HG03520 (cell line): Measurements from ENCODE around the gene HOXB8.

Source experiments
- ATAC-seq: cut with Tn5 transposase; IDR thresholded peaks from one replicate; pipeline ENCODE4 v1.9.1; 2021; ENCODE audit warnings: mild to moderate bottlenecking, moderate library complexity; ENCODE audit not compliant: unreplicated experiment

HOXB8 gene

DNA sequence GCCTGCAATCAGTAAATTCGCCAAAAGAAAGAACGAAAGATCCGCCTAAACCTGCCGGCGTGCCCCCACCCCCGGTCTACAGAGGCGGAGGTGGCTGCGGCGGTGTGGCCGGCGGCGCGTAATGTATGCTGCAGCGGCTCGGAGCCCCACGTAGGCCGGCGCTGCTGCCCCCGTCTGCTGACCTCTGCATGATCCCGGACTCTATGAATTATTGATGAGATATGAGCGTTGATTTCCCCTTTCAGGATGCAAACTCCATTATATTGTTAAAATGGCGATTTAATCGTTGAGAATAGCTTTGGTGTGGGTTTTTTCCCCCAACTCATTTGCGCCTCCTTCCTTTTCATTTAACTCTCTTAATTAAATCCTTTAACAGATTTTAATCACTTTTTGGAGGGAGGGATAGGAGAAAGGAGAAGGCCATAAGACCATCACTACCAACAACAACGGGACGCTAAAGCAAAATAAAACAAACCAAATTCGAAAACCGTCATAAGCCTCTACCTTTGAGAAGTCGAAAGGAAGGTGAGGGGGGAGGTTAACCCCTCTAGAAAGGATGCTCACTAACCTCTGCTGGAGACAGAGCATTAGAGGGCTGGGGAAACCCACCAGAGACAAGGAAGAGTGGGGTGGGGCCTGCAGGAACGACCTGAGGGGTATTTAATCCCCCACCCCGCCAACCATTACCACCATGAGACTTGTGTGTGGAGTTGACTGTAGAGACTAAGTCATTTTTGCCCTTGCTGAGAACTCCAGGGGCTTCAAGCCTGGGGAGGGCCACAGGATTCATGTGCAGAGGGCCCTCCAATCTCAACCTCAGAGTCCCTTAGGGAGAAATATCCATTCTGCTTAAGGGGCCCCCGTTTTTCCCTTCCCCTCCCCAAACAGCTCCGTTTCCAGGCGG is 28.5 kb downstream of the HOXB8 start:
- ATAC-seq, result no peak

DNA sequence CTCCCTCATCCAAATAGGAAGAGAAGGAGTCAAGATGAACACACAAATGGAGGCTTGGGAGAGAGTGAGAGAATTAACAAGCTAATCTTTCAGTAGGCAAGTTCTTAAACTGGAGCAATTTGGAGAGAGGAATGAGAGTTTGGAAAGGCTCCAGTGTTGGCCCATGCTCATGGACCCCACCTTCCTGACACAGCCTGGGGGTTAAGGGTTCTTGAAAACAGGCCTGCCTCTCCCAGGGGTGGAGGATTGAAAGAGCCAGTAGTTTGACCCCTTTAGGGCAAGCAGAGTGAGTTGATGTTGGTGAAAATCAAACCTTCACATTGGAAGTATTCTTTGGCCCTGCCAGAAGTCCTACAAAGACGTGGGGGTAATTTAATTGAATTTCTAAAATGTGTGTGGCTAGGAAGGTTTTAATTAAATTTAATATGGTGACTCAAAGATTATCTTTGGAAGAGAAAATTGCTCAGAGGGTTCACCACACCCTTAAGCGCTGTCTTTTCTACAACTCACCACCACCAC is 30.8 kb downstream of the HOXB8 start:
- ATAC-seq, result no peak

GRCh38 chr17:48583708-48584222 is 31.3 kb downstream of the HOXB8 start:
- ATAC-seq, result no peak

GRCh38 chr17:48582750-48583069 is 32.4 kb downstream of the HOXB8 start:
- ATAC-seq, result no peak

DNA sequence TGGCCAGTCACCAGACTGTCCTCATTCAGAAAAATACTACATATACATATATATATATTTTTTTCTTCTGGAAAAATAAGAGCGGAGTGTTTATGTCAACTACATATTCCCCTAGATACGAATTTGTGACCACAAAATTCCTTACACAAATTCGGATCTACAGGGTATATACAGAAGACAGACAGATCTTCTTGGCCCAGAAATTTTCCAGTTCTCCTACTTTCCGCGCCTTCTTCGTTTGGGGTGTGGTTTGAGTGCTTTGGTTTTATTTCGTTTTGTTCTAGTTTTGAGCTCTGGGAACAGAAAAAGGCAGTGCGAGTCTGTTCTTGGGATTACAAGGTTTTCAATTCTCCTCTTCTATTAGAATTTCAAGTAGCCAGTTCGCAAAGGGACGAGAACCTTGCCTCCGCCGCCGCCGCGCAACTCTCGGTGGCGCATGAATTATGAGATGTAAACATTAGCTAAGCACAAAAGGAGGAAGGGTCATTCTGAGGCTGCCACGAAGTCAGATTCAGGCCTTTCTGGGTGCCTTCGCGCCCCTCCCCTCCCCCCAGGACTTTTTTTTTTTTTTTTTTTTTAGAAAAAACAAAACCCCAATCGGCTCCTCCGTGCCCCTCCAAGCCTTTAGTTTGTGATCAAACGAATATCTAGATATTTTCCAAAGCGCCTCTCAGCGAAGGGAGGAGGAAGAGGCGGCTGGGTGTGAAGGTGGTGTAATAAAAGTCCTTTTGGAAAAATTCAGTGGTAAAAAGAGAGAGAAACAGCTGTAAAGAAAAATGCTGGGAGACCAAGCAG is 35.1 kb downstream of the HOXB8 start:
- ATAC-seq, result no peak

GRCh38 chr17:48579471-48579759 is 35.7 kb downstream of the HOXB8 start:
- no peak for ATAC-seq

DNA sequence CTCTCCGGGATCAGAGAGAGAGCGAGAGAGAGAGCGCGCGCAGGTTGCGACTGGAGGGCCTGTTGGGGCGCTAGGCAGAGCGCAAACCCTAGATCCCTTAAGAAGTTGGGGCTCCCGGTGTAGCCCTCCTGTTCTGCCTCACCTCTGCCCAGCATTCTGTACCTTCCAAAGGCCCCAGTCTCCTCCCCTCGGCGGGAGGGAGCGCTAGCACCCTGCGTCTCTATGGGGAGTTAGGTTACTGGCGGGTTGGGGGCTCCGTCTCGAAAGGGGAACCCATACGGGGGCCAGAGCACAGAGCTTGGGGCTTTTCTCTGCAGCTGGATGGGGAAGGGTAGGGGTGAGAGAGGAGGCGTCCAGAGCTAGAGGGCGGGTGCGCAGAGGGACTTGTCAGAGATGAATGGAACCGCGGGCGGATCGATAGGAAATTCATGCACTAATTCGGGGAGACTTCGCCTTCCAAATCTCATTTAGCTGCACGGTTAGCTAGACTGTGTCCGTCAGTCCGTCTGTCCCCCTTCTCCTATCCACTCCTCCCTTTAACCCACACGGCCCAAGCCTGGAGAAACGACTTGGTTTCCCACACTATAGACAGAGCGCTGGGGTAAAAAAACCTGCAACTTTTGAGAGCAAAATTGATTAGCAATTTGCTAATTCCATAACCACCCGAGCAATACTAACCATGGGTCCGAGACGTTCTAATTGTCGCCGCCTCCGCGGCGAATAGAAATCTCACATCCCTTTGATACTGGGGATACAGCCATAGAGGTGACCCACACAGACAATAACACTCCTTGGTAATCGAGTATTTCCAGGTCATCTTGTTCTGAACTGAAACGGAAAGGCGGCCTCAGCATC is 36.2 kb downstream of the HOXB8 start:
- no peak for ATAC-seq

DNA sequence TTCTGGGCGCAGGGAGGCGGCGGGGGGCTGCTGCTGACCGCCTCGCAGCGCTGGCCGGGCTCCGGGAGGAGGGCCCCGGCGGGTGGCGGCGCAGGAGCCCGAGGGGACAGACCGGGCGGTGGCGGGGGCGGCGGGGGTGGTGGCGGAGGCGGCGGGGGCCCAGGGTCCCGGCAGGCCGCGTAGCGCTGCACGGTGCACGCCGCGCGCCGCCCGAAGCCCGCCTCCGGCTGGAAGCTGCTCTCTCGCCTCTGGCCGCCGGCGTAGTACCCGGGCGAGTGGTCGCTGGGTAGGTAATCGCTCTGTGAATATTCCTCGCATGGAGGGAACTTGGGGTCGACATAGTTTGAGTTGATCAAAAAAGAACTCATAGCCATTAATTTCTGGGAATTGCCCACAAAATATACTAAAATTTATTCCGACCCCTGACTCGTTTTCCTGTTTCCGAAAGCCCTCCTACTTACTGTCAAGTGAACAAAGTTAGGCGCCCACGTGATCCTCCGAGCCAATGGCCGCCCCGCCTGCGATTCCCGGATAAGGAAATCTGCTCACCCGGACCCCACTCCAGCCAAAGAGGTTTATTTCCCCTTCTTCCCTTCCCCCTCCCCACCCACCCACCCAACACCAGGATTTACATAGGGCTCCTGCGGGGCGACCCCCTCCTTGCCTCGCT is 37.0 kb downstream of the HOXB8 start, which contains the start of gene HOXB4:
Gene HOXB4 (minus strand): TSS at position 405 of the 670 bp plus-strand sequence. CDS start 31 bp downstream, at position 374.
- ATAC-seq, result no peak

DNA sequence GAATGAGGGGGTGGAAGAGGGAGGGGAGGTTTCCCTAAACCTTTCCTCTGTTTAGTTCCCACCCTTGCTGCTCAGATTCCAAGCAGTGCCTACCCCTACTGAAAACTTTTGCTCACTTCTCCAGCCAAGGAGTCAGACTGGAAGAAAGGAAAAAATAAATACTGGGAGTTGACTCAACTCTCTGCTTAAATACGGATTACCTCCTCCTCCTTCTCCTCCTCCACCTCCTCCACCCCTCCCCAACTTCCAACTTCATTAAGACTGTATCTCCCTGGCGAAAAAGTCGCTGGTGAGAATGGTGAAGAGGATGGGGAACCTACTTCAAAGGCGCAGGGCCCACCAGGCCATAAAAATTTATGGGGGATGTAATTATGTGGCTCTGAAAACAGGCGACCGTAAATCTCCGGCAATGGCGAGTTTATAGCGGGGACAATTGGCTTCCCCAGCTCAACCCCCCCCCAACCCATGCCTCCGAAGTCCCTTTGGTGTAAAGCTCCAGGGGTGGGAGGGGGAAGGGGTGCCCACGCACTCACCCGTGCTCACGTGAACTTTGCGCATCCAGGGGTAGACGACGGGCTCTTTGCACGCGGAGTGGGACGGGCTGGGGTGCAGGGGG is 37.7 kb downstream of the HOXB8 start:
- no peak for ATAC-seq

DNA sequence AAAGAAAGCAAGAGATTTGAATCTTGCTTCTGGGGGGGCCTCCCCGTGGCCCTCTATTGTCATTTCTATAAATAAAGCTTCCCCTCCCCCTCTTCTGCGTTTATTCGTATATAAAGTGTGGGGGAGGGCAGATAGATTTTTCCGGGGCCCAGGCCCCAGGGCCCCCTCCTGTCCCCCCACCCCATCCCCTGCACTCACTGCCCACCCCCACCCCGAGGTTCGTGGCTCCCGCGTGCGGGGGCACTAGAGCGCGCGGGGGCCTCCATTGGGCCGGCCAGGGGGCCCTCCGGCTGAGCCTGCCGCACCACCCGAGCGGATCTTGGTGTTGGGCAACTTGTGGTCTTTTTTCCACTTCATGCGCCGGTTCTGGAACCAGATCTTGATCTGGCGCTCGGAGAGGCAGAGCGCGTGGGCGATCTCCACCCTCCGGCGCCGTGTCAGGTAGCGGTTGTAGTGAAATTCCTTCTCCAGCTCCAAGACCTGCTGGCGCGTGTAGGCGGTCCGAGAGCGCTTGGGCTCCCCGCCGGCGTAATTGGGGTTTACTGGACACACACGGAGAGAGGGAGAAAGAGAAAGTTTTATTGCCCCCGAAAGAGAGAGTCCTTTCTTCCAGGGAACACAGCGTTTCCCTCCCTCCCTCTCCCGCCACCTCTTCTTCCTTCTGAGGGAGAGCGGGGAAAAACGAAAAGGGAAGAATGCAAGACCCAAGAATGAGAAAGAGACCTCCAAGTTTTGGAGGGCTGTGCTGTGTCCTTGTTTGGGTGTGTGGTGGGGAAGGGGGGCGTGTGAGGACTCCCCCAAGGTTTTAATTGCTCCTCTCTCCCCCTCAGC is 38.4 kb downstream of the HOXB8 start:
- no peak for ATAC-seq

DNA sequence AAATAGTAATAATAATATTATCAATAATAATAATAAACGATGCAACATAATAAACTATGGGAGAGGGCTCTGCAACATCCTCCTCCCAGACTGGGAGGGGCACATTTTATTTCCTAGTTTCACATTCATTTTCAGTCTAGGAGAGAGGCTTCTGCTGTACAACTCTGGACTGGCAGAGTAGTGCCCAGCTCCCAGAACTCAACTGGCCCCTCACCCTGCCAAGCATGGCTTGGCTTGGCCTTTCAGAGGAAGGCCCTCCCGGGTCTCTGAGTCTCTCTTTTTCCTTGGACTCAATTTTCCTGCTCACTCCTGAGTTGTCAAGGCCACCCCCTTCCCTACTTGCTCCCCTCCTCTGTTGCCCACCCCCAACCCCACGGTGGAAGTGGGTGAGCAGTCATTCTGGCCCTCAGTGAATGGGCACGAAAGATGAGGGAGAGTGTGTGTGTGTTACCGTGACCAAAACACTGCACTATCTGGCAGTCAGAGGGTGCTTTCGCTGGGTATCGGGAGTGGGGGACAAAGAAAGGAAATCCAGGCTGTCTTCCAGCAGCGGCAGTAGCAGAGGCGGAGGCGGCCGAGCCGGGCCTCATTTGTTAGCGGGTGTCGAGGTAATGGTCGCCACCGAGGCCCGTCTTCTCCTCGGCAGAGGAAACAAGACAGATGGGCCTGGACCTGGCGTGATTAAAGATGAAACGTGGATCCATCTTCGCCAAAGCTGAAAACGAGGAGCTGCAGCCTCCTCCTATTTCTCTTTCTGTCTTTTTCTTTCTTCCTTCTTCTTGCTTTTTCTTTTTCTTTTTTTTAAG is 39.2 kb downstream of the HOXB8 start:
- no peak for ATAC-seq

DNA sequence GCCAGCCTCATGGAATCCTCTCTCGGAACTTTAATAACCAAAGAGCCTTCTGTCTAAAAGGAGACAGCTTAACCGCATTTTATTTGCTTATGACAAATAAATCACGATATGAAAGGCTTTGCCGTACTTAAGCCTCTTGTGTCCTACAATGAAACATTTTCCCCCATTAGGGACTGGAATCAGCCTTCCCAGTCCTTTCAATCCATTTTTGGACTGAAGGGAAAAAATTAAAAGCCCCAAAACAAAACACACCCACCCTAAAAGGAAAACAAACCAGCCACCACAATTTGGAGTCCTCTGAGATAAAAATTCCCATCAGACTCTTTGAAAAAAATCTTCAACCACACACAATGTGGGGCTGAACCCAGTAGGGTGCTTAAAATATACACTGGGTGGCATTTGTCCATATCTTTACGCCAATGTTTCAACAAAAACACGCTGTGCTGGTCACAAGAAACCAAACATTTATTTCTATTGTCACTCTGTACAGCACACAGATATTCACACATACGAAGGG is 40.0 kb downstream of the HOXB8 start:
- no peak for ATAC-seq

GRCh38 chr17:48574505-48575065 is 40.5 kb downstream of the HOXB8 start:
- ATAC-seq, result no peak

GRCh38 chr17:48571826-48572417 is 43.2 kb downstream of the HOXB8 start:
- ATAC-seq, result no peak

DNA sequence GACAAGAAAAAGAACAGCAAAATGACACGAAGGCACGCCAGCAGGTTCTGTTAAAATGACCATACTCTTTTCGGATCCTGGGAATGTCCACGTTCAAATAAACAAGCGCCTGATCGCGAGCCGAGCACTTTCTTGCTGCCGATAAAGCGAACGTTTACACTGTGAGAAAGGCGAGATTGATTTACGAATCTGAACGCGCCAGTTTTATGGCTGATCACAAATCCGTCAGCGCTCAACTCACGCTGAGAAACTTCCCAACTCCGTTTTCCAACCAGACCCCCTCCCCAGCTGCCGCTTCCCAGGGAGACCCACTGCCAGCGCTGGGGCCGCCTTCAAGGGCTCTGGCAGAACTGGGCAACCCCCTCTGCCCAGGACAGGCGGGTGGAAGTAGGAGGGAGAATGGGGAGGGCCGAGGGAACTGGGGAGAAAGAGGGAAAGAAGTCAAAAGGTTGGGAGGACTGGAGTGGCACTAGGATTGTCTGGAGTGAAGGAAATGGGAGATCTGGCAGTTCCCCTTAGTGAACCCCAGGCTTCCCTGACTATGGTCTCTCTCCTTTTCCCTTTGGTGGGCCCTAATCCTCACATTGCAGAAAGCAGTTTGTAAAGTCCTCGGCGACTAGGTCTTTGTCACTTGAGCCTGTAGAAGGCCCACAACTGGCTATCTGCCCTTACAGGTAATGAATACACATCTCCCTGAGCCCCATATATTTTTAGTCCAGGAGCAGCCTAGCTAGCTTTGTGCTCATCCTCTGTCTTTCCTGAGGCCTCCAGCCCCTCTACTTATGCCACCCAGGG is 43.9 kb downstream of the HOXB8 start:
- no peak for ATAC-seq

GRCh38 chr17:48570325-48571023 is 44.6 kb downstream of the HOXB8 start:
- no peak for ATAC-seq
